GM13977 (cell line): Measurements from ENCODE around the gene ARID5B.

Source experiments
- DNase-seq: peaks from one replicate; pipeline ENCODE4 v3.0.0; 2012; ENCODE audit warnings: low spot score
- in situ Hi-C: fragments of 300-500 bp; cut with MboI; formaldehyde crosslinking; loops from one replicate; pipeline ENCODE4 v1.12.0; 2022; ENCODE audit warnings: low sequenced_read_pairs, low pct_unique_long_range_greater_than_20kb, mixed read lengths, inconsistent platforms; ENCODE audit not compliant: unreplicated experiment
- TF ChIP-seq, protein P1 (sequence below): IDR thresholded peaks from 2 replicates; pipeline ENCODE4 v1.5.1; 2012; ENCODE audit warnings: mild to moderate bottlenecking, control low read depth; ENCODE audit not compliant: insufficient read depth; ENCODE audit errors: extremely low read depth, missing control alignments

Gene ARID5B

DNA sequence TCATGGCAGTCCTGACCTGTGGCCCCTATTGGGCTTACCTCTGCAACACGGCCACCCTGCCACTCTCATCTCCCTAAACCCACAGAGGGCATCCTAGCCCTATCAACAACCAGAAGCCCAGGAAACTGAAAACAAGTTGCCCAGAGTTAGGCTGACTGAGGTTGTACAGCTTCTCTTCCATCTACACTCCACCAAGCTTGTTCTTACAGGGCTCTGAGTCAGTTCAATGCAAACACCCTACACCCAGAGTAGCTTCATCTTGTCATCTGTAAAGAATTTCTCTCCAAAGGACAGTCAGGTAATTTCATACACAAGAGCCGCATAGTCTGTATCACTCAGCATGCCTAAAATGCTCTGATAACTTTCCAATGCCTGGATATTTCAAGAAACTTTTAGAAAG lies 175.4 kb downstream of the ARID5B start:
- no peak for DNase-seq
- in situ Hi-C loops, result no loop called here
- TF ChIP-seq, protein P1, sequence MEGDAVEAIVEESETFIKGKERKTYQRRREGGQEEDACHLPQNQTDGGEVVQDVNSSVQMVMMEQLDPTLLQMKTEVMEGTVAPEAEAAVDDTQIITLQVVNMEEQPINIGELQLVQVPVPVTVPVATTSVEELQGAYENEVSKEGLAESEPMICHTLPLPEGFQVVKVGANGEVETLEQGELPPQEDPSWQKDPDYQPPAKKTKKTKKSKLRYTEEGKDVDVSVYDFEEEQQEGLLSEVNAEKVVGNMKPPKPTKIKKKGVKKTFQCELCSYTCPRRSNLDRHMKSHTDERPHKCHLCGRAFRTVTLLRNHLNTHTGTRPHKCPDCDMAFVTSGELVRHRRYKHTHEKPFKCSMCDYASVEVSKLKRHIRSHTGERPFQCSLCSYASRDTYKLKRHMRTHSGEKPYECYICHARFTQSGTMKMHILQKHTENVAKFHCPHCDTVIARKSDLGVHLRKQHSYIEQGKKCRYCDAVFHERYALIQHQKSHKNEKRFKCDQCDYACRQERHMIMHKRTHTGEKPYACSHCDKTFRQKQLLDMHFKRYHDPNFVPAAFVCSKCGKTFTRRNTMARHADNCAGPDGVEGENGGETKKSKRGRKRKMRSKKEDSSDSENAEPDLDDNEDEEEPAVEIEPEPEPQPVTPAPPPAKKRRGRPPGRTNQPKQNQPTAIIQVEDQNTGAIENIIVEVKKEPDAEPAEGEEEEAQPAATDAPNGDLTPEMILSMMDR, result no peak

DNA sequence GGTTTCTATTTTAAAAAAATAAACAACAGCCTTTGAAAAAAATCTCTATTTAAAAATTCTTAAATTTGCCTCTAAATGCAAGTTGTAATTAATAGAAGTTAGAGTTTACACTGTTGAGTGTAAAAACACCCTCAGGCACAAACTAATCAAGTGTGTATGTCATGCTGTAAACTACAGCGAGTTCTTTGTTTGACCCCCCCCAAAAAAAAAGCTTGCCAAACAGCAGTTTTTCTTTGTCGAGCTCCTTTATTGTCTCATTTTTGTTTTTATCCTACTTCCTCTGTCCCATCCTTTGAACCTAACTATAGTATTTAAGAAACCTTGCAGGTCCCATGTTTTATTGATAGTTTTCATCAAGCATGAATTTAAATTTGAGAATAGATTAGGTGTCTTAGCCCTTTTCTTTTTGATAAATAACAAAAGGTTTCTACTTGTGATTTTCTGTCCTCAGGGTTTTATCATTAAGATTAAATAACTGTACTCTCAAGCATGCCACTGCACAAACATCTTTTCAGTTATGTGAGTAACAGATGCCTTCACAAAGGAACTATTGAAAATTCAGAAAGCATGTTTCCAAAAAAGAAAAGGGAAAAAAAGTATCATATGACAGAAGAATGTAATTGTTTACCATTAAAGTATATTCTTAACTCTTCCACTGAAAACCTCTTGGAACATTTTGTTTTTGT lies 176.0 kb downstream of the ARID5B start:
- no peak for DNase-seq
- TF ChIP-seq, protein P1, result no peak
- in situ Hi-C loops, result no loop called here

DNA sequence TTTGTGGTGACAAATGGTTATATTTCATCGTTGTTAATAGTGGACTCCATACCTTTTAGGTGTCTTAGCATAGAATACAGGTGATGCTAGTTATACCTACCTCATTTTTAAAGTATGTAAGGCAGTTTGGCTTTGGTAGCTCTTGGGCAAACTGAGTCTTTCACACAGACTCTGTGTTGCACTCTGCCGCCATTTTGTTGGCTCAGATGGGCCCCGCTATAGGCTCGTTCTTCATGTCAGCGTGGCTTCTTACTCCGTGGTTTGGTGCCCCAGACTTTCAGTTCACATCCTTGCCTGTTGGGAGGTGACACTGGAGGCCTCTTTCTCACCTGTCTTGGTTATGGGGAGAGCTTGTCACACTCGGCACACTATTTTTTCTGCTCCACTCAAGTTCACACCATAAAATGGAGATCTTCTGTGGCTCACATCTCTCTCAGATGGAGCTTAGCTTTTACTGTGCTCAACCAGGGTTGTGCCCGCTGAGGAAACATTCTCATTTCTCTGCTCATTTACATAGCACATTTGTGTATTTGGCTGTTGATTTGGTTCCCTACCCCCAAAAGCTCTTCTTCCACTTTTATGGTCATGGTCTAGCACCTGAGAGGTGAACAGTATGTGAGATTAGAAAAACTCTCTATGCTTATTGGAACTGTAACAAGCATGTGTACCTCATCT lies 178.5 kb downstream of the ARID5B start:
- DNase-seq, result no peak
- in situ Hi-C loops, result no loop called here
- TF ChIP-seq, protein P1, result no peak

DNA sequence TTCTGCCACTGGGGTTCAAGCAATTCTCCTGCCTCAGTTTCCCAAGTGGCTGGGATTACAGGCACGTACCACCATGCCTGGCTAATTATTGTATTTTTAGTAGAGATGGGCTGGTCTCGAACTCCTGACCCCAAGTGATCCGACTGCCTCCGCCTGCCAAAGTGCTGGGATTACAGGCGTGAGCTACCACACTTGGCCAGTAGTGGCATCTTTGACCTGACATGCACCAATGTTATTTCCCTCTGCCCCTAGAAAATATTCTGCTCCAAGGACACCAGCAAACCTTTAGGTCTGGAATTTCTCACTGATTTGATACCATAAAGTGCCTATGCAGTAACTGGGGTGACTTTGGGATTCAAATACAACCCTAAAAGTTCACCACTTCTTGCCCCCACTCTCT lies 179.4 kb downstream of the ARID5B start:
- no peak for DNase-seq
- in situ Hi-C loops, result no loop called here
- TF ChIP-seq, protein P1, result no peak

DNA sequence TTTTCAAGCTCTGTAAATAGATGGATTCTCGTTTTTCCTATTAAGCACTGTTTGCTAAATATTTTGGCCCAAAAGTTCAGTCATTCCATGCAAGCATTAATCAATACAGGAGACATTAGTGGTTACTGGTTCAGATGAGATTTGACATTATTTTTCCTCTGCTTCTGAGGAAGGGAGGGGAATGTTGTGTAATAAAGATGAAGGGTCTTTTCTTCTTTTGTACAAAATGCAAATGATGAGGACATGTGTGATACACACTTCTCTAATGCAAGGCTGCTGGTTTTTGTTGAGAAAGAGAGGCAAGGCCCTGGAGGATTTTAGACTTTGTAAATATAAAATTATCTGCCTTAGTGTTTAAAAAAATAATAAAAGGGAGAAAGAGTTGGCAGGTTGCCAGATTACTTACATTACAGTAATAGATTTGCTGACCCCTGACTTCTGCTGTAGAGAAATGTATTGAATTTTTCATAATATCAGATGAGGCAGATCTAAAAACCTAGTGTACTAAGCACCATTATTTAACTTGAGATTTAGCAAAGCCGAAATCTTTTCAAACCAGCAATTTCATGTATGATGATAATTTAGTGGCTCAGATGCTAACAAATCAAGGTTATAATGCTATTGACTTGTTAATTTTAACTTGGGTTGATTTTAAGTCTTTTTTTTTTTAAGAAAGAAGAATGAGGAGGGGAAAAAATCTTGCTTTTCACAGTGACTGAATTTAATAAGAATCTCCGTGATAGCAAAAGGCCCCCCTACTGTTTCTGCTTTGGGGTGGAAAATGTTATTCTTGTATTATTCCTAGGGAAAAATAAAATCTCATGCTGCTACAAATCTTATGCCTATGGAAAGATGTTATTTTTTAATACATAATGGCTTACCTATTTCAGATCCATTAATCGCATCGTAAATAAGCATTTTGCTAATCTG lies 180.1 kb downstream of the ARID5B start:
- no peak for DNase-seq
- TF ChIP-seq, protein P1, result no peak
- in situ Hi-C loops, result no loop called here

DNA sequence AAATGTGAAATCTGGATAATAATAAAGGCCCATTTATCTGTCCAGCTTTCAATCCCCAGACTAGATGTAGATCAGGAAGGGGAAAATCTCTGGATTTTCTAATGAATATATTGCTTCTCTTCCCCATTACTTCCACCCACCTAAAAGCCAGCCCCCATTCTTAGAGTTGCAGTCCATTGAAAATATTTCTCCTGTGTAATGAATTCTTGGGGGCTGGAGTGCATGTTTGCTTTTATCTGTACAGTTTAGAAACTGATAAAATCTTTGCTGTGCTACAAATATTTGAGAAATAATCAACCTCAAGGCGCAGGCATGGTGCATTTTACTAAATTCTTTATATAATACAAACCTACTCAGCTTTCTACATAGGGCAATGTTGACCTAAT lies 180.8 kb downstream of the ARID5B start:
- TF ChIP-seq, protein P1, result no peak
- in situ Hi-C loops, result no loop called here
- no peak for DNase-seq
